ENCODE measurements around the gene DYRK2.

Gene DYRK2

GRCh38 chr12:67705394-67706370 is 57.1 kb downstream of the DYRK2 start:
- no peak for DNase-seq

GRCh38 chr12:67709367-67709954 is 60.9 kb downstream of the DYRK2 start:
- no peak for DNase-seq

- DNase-seq: peak in 3 of 14 donors; percentile 11 to 27 (median 12)
Measured at GRCh38 chr12:67710582-67710981, 62.0 kb downstream of the DYRK2 start.

GRCh38 chr12:67712011-67712410 is 63.5 kb downstream of the DYRK2 start:
- DNase-seq: no peak

- DNase-seq: no peak
Measured at GRCh38 chr12:67714648-67715047, 66.1 kb downstream of the DYRK2 start.
